ENCODE data around the gene SRRM4. TPM values are rescaled to one million over a fixed set of nuclear protein-coding genes. Genes with fewer than 3 reads are reported as not detected.
"Not testable (repeated sequence)": the region's sequence is repeated elsewhere in the genome, so short reads cannot be mapped to it uniquely, and the experiment has no call there.

Gene SRRM4
- total RNA-seq, 1 experiment from 2014 or later: 0.96 TPM

DNA sequence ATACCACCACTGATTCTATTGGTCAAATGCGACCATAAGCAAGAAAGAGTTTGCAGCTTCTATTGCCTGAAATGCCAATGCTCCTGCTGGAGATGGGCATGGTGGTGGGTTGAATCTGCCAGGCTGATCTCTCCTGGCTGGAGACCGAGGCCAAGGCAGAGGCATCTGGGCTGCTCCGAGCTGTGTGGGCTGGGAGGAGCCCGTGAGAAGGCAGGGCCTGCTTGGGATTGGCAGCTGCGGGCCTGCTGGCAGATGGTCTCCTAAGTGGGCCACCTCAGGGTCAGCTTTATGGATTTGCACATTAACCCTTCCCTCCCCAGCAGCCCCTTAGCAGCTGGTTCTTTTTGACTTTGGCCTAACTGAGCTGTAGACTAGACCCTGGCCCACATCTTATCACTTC is 25.4 kb downstream of the SRRM4 start:
- TF ChIP-seq TP53 (CRISPR knock-in tag; IDR thresholded peaks at IDR 0.05) (no peak), ATF3 (CRISPR knock-in tag; conservative IDR thresholded peaks at IDR 0.05) (no peak), ZNF416 (CRISPR knock-in tag; IDR thresholded peaks at IDR 0.05) (no peak), JAZF1 (CRISPR knock-in tag; IDR thresholded peaks at IDR 0.05) (no peak), NFE2L1 (CRISPR knock-in tag; IDR thresholded peaks at IDR 0.05) (no peak), SMAD4 (CRISPR knock-in tag; IDR thresholded peaks at IDR 0.05) (no peak), ZNF423 (CRISPR knock-in tag; IDR thresholded peaks at IDR 0.05) (no peak), CREM (CRISPR knock-in tag; IDR thresholded peaks at IDR 0.05) (no peak), TEAD1 (CRISPR knock-in tag; IDR thresholded peaks at IDR 0.05) (no peak), FOXK1 (CRISPR knock-in tag; IDR thresholded peaks at IDR 0.05) (no peak), ZNF512 (CRISPR knock-in tag; IDR thresholded peaks at IDR 0.05; ENCODE audit: borderline replicate concordance) (no peak), HMGXB4 (CRISPR knock-in tag; IDR thresholded peaks at IDR 0.05) (no peak), STAT6 (CRISPR knock-in tag; conservative IDR thresholded peaks at IDR 0.05; ENCODE audit: low read depth) (no peak), ATF1 (CRISPR knock-in tag; IDR thresholded peaks at IDR 0.05) (no peak)
- TF ChIP-seq, protein P1, sequence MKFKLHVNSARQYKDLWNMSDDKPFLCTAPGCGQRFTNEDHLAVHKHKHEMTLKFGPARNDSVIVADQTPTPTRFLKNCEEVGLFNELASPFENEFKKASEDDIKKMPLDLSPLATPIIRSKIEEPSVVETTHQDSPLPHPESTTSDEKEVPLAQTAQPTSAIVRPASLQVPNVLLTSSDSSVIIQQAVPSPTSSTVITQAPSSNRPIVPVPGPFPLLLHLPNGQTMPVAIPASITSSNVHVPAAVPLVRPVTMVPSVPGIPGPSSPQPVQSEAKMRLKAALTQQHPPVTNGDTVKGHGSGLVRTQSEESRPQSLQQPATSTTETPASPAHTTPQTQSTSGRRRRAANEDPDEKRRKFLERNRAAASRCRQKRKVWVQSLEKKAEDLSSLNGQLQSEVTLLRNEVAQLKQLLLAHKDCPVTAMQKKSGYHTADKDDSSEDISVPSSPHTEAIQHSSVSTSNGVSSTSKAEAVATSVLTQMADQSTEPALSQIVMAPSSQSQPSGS (CRISPR knock-in tag; IDR thresholded peaks at IDR 0.05; ENCODE audit: borderline replicate concordance, low read depth): no peak
- no peak for DNase-seq (ENCODE audit: low spot score)
- Mint-ChIP-seq H3K36me3 (no peaks in the 10 kb centered on the region), H3K4me1 (peaks cover 56% of the 10 kb centered on the region), H3K4me3 (no peak overlapping the region), H3K27ac (no peak overlapping the region), H3K9me3 (no peaks in the 10 kb centered on the region), H3K27me3 (ENCODE audit: low read depth) (no peaks in the 10 kb centered on the region)
- CTCF ChIA-PET: interaction anchor here (0.7 to 5.0 kb wide), 6 partner anchors 8 to 406 kb away, joined by 3 to 43 read pairs (median 3); partner anchors contain the start of gene SRRM4
- ATAC-seq: peak; percentile 69
- POLR2A ChIA-PET: interaction anchor here (2.0 kb wide), 1 partner anchor 25 kb away, joined by 6 read pairs; the partner anchor contains the start of gene SRRM4

- H3K4me3 Mint-ChIP-seq; H3K27ac Mint-ChIP-seq; H3K27me3 Mint-ChIP-seq (ENCODE audit: low read depth); ATAC-seq; DNase-seq (ENCODE audit: low spot score); POLR2A ChIA-PET; H3K9me3 Mint-ChIP-seq; H3K36me3 Mint-ChIP-seq: not testable (repeated sequence)
- CTCF ChIA-PET: interaction anchor here (1.4 to 1.9 kb wide), 2 partner anchors 12 to 27 kb away, joined by 4 to 12 read pairs; partner anchors contain the start of gene SRRM4
- H3K4me1 Mint-ChIP-seq: peaks cover 68% of the 10 kb centered on the region
These were observed 26.9 kb downstream of the SRRM4 start for GRCh38 chr12:119008273-119008672.

Data from WTC11 (cell line).